HG02870 (cell line): ENCODE measurements around the gene MACROD2.
A peak's percentile ranks its signal among the peaks of the same experiment; 100 is the strongest.
"Not testable (repeated sequence)": the region's sequence is repeated elsewhere in the genome, so short reads cannot be mapped to it uniquely, and the experiment has no call there.

Experiments used
- ATAC-seq: cut with Tn5 transposase; IDR thresholded peaks from one replicate; pipeline ENCODE4 v1.9.1; 2021; ENCODE audit warnings: mild to moderate bottlenecking, moderate library complexity; ENCODE audit not compliant: unreplicated experiment

MACROD2 gene

GRCh38 chr20:16001286-16001685 lies 2006.0 kb downstream of the MACROD2 start:
- no peak for ATAC-seq

DNA sequence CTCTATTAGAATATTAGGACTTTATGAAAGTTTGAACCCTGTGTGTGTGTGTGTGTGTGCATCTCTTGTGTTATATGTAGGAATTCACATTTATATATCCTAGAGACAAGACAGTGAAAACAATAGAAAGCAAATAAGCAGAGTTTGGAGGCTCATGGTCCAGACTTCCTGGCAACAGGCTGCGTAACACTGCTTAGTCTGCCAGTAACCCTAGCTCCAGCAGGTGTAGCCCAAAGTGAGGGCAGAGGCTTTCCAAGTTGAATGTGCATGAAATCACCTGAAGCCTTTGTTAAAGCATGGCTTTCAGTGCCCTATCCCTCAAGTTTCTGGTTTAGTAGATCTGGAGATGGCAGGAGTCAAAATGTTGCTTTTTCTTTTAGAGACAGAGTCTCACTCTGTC lies 2008.0 kb downstream of the MACROD2 start:
- no peak for ATAC-seq

DNA sequence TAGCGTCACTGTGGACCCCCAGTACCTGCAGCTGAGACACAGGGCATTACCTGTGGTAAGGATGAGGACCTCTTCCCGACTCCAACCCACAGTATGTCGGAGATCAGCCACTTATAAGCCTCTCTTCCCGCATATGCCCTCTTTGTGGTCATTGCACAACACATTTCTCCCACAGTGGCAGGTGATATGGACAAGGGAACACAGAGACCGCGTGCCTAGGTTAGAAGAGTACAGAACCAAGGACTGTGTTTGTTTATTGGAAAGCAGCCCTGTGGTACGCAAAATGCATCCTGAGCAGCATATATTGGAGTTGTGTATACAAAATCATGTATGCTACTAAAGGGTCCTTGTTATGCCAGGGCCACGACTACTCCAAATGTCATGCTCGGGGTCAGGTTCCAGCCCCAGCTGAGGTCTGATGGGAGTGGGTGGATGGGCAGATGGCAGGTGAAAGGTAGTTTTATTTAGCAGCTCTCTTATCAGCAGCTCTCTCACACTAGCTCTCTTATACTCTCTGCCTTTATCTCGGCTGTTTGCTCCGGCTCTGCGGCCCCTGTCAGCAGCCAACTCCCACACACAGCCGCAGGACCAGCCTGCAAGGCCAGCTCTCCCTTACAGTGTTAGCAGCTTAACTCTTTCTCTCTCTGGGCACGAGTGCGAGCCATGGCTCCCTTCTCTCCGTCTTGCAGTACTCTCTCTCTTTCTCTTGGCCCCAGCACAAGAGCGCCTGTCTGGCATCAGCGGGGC lies 2009.0 kb downstream of the MACROD2 start:
- no peak for ATAC-seq

- ATAC-seq = no peak
These were observed 2010.0 kb downstream of the MACROD2 start for GRCh38 chr20:16005021-16005914.

- ATAC-seq = no peak
These were observed 2010.7 kb downstream of the MACROD2 start for GRCh38 chr20:16005915-16006493.

GRCh38 chr20:16007164-16007563 lies 2011.8 kb downstream of the MACROD2 start:
- peak; percentile 94 for ATAC-seq

DNA sequence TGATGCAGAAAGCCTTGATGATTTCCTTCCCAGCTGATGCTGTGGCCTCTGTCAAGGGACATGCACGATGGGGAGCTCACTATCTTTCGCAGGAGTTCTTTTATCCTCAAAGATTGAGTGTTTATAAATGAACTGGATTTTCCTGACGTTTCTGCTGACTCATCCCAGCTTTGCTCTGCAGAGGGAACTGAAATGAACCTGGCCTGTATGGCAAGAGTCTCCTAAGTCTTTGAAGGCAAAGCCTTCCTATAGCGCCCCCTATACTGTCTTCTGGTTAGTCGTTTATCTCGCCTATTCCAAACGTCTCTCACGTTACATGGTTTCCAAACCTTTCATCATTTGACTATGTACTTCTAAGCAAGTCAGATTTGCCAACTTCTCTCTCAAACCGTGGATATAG lies 2012.6 kb downstream of the MACROD2 start:
- ATAC-seq = no peak

GRCh38 chr20:16011056-16011455 lies 2015.7 kb downstream of the MACROD2 start:
- ATAC-seq = no peak

- no peak for ATAC-seq
These were observed 2016.2 kb downstream of the MACROD2 start for GRCh38 chr20:16011519-16011918.

DNA sequence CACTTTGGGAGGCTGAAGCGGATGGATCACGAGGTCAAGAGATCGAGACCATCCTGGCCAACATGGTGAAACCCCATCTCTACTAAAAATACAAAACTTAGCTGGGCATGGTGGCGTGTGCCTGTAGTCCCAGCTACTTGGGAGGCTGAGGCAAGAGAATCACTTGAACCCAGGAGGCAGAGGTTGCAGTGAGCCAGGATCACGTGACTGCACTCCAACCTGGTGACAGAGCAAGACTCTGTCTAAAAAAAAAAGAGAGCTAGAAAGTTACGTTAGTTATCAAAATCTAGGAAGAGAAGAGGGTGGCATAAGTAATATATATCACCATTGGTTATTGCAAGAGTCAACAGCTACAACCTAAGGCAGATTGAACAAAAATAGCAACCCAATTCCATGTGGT lies 2017.6 kb downstream of the MACROD2 start:
- not testable (repeated sequence) for ATAC-seq

- no peak for ATAC-seq
These were observed 2018.3 kb downstream of the MACROD2 start for GRCh38 chr20:16013631-16014030.

- no peak for ATAC-seq
These were observed 2019.1 kb downstream of the MACROD2 start for GRCh38 chr20:16014436-16014835.

- no peak for ATAC-seq
These were observed 2022.3 kb downstream of the MACROD2 start for GRCh38 chr20:16017656-16018055.

DNA sequence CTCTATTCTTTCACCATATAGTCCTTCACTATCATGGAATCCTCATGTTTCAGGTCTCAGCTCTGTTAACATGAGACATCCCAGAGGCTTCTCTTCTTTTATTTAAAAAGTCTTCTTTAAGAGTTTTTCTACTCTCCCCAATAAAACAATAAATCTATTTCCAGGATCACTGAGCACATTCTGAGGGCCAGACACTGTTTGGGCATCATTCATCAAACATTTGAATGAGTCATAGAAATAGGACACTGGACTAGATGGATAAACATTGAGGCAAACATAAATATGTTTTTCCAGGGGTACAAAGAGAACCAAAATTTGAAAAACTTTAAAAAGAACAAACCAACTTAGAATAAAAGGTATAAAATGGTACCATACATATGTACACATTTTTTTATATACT lies 2023.6 kb downstream of the MACROD2 start:
- no peak for ATAC-seq

GRCh38 chr20:16020971-16021370 lies 2025.7 kb downstream of the MACROD2 start:
- no peak for ATAC-seq

GRCh38 chr20:16025084-16025483 lies 2029.8 kb downstream of the MACROD2 start:
- ATAC-seq = no peak

GRCh38 chr20:16027686-16028085 lies 2032.4 kb downstream of the MACROD2 start:
- ATAC-seq = no peak

DNA sequence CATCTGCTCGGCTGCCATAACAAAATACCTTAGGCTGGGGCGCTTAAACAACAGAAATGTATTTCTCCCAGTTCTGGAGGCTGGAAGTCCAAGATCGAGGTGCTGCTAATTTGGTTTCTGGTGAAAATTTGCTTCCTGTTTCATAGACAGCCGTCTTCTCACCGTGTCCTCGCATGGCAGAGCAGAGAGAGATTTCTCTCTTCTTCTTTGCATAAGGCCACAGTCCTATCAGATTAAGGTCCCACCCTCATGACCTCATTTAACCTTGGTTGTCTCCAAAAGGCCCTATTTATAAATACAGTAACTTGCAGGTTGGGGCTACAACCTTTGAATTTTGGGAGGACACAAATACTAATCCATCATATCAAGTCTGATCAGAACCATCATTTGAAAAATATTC lies 2033.6 kb downstream of the MACROD2 start:
- no peak for ATAC-seq

DNA sequence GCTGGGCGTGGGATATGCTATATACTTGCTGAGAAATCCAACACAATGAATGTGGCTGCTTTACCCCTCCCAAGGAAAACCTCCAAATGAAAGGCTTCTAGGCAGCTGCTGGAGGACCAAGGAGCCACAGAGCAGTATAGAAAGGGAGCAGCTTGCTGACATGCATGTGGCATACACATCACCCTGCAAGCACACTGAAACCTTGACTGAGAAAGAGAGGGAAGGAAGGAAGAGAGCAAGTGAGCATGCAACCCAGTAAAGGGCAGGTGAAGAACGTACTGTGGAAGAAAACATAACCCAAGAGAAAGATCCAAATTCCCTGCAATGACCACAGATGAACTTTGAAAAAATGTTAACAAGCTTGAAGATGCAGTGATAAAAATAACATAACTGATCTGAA lies 2034.9 kb downstream of the MACROD2 start:
- ATAC-seq = no peak

DNA sequence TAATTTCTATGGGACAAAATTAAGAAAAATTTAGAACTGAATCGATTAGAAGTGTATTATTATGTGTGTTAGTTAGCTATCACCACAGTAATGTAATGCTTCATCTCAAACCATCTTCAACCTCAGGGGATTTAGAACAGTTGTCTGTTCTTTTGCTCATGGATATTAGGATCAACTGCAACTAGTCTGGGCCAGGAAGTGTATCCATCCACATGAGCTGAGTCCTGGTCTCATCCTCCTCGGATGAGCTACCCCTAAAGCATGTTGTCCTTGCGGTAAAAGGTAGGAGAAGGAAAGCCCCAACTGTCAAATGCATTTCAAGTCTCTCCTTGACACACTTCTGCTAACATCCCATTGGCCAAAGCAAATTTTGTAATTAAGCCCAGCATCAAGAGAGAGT lies 2040.3 kb downstream of the MACROD2 start:
- ATAC-seq = no peak

- no peak for ATAC-seq
These were observed 2041.0 kb downstream of the MACROD2 start for GRCh38 chr20:16036331-16036730.

DNA sequence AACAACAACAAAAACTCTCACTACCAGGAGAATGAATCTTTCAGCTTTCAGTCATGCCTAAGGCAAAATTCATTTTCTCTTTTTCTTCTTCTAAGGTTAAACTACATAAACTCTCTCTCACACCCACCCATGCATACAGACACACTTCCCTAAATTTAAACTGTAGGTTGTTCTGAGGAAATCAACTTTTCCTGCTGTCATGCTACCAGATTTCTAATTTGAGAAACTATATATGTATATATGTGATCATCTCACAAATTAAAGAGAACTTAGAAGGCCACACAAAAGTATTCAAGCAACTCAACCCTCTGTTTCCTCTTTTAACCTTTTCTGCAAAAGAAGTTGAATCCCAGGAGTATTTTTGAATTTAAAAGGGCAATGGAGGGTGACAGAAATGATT lies 2045.4 kb downstream of the MACROD2 start:
- ATAC-seq = no peak
